IMR-90 (cell line): Measurements from ENCODE around the gene ZDHHC12. TPM values are rescaled to one million over a fixed set of nuclear protein-coding genes. Genes with fewer than 3 reads are reported as not detected.

Experiments
- ATAC-seq: fragments of 200-7000 bp; cut with Tn5 transposase; 2 replicates; pipeline ENCODE4 v1.9.1; 2020; ENCODE audit warnings: low read depth, mild to moderate bottlenecking, moderate library complexity
- BruUV-seq: library from RNA; stranded (reverse); fragments of 400-500 nt; replicated peaks from 2 replicates; lab custom pipeline; 2021; lab: Mats Ljungman, UMichigan
- CTCF ChIA-PET: fragments of 300-600 bp; formaldehyde crosslinking; extraction: SDS; loops from one replicate; lab custom pipeline; 2021; ENCODE audit warnings: antibody characterized with exemption; lab: Yijun Ruan, JAX
- POLR2A ChIA-PET: fragments of 300-600 bp; sonication (Branson Sonifier 250); formaldehyde crosslinking; loops from one replicate; lab custom pipeline; 2022; ENCODE audit warnings: antibody characterized with exemption; ENCODE audit not compliant: unreplicated experiment; lab: Charles Lee
- DNase-seq: peaks from one replicate; pipeline ENCODE4 v3.0.0; 2013
- H2AFZ ChIP-seq: replicated peaks from 2 replicates; pipeline ENCODE3; 2013; ENCODE audit warnings: low read length, mild to moderate bottlenecking; ENCODE audit not compliant: poor library complexity
- H2AK5ac ChIP-seq: 2 replicates; pipeline ENCODE4 v1.6.1; 2013; ENCODE audit warnings: low read depth, low read length, inconsistent platforms
- H2AK9ac ChIP-seq: replicated peaks from 2 replicates; pipeline ENCODE3; 2013; ENCODE audit warnings: mild to moderate bottlenecking, low read depth, low read length, moderate library complexity; ENCODE audit not compliant: poor library complexity
- H2BK120ac ChIP-seq: 2 replicates; pipeline ENCODE4 v1.6.1; 2013; ENCODE audit warnings: low read depth, low read length, inconsistent platforms
- H2BK15ac ChIP-seq: 3 replicates; pipeline ENCODE4 v1.6.1; 2013; ENCODE audit warnings: low read depth, low read length, inconsistent platforms
- H2BK20ac ChIP-seq: 2 replicates; pipeline ENCODE4 v1.6.1; 2013; ENCODE audit warnings: low read depth, mild to moderate bottlenecking, inconsistent platforms, low read length, moderate library complexity
- H2BK5ac ChIP-seq: 2 replicates; pipeline ENCODE4 v1.6.1; 2013; ENCODE audit warnings: mild to moderate bottlenecking, low read depth, low read length, inconsistent platforms; ENCODE audit not compliant: poor library complexity, severe bottlenecking
- H3K14ac ChIP-seq: replicated peaks from 2 replicates; pipeline ENCODE4 v1.6.1; 2013; ENCODE audit warnings: low read depth, low read length, inconsistent platforms
- H3K18ac ChIP-seq: 2 replicates; pipeline ENCODE4 v1.6.1; 2013; ENCODE audit warnings: low read depth, low read length, control low read depth
- H3K23ac ChIP-seq: 2 replicates; pipeline ENCODE4 v1.6.1; 2013; ENCODE audit warnings: low read depth, low read length, inconsistent platforms
- H3K27ac ChIP-seq: 2 replicates; pipeline ENCODE4 v1.5.1; 2013; ENCODE audit warnings: mild to moderate bottlenecking, control low read depth, low read length; ENCODE audit not compliant: insufficient read depth
- H3K27me3 ChIP-seq: 2 replicates; pipeline ENCODE4 v1.6.1; 2013; ENCODE audit warnings: low read length; ENCODE audit not compliant: control insufficient read depth, insufficient read depth
- H3K36me3 ChIP-seq: 2 replicates; pipeline ENCODE4 v1.6.1; 2013; ENCODE audit warnings: low read length, mixed read lengths; ENCODE audit not compliant: control insufficient read depth, insufficient read depth
- H3K4ac ChIP-seq: 2 replicates; pipeline ENCODE4 v1.6.1; 2013; ENCODE audit warnings: low read depth, low read length, inconsistent platforms
- H3K4me1 ChIP-seq: 2 replicates; pipeline ENCODE4 v1.6.1; 2013; ENCODE audit warnings: low read length, mixed read lengths; ENCODE audit not compliant: control insufficient read depth, insufficient read depth
- H3K4me2 ChIP-seq: 2 replicates; pipeline ENCODE4 v1.6.1; 2013; ENCODE audit warnings: low read depth, mild to moderate bottlenecking, control low read depth, low read length, moderate library complexity
- H3K4me3 ChIP-seq: 2 replicates; pipeline ENCODE4 v1.5.1; 2013; ENCODE audit warnings: low read depth, mild to moderate bottlenecking, control low read depth, low read length, moderate library complexity; ENCODE audit not compliant: insufficient read depth
- H3K56ac ChIP-seq: 2 replicates; pipeline ENCODE4 v1.6.1; 2013; ENCODE audit warnings: low read length, inconsistent platforms; ENCODE audit not compliant: insufficient read depth; ENCODE audit errors: extremely low read depth
- H3K79me1 ChIP-seq, 2 experiments: 2 replicates each; pipeline ENCODE4 v1.6.1; 2013; ENCODE audit warnings: low read length in 2 of 2, inconsistent platforms in 1 of 2, low read depth in 1 of 2
- H3K9ac ChIP-seq: 2 replicates; pipeline ENCODE4 v1.6.1; 2013; ENCODE audit warnings: low read depth, low read length, control low read depth
- H3K9me1 ChIP-seq: 2 replicates; pipeline ENCODE4 v1.6.1; 2013; ENCODE audit warnings: low read length, inconsistent platforms; ENCODE audit not compliant: insufficient read depth
- H3K9me3 ChIP-seq: 2 replicates; pipeline ENCODE4 v1.6.1; 2013; ENCODE audit warnings: low read length; ENCODE audit not compliant: control insufficient read depth, insufficient read depth
- H4K20me1 ChIP-seq: 2 replicates; pipeline ENCODE4 v1.6.1; 2013; ENCODE audit warnings: low read length, inconsistent platforms; ENCODE audit not compliant: insufficient read depth
- H4K5ac ChIP-seq: 2 replicates; pipeline ENCODE4 v1.6.1; 2013; ENCODE audit warnings: mild to moderate bottlenecking, low read depth, low read length, control low read depth
- H4K8ac ChIP-seq, 2 experiments: 2 replicates each; pipeline ENCODE4 v1.6.1; 2013; ENCODE audit warnings: low read depth in 2 of 2, low read length in 2 of 2, control low read depth in 1 of 2, inconsistent platforms in 1 of 2
- H4K91ac ChIP-seq: 2 replicates; pipeline ENCODE4 v1.6.1; 2013; ENCODE audit warnings: low read depth, low read length, inconsistent platforms; ENCODE audit not compliant: insufficient read depth
- CTCF ChIP-seq: conservative IDR thresholded peaks from 2 replicates; pipeline ENCODE4 v1.5.1; 2012; ENCODE audit warnings: mild to moderate bottlenecking, low read depth, low read length, improper control_type of control experiment
- ELK1 ChIP-seq: fragments of 150-350 bp; IDR thresholded peaks from 2 replicates; pipeline ENCODE4 v1.6.1; 2016; ENCODE audit warnings: low read depth, mild to moderate bottlenecking, low read length, moderate library complexity, borderline replicate concordance
- MAFK ChIP-seq: IDR thresholded peaks from 2 replicates; pipeline ENCODE4 v1.6.1; 2012; ENCODE audit warnings: low read depth, low read length, improper control_type of control experiment
- NFE2L2 ChIP-seq: fragments of 150-350 bp; IDR thresholded peaks from 2 replicates; pipeline ENCODE4 v1.6.1; 2016; ENCODE audit warnings: low read depth, mild to moderate bottlenecking, low read length
- POLR2A ChIP-seq: IDR thresholded peaks from 2 replicates; pipeline ENCODE4 v1.6.1; 2012; ENCODE audit warnings: mild to moderate bottlenecking, low read depth, low read length
- RAD21 ChIP-seq: IDR thresholded peaks from 2 replicates; pipeline ENCODE4 v1.6.1; 2012; ENCODE audit warnings: low read length, improper control_type of control experiment
- RCOR1 ChIP-seq: IDR thresholded peaks from 2 replicates; pipeline ENCODE4 v1.6.1; 2012; ENCODE audit warnings: mild to moderate bottlenecking, low read length, improper control_type of control experiment; ENCODE audit not compliant: insufficient replicate concordance
- SMC3 ChIP-seq: fragments of 150-350 bp; IDR thresholded peaks from 2 replicates; pipeline ENCODE4 v1.6.1; 2016; ENCODE audit warnings: low read depth, mild to moderate bottlenecking, antibody characterized with exemption, low read length, moderate library complexity
- WGBS, 2 experiments: methylation state at CpG; one replicate each; pipeline versions ENCODE4 v1.1.5 to v1.1.7; 2013; ENCODE audit warnings: missing lambda C conversion rate in 2 of 2; ENCODE audit not compliant: insufficient read length in 1 of 2; ENCODE audit errors: extremely low coverage in 2 of 2; 5-methylcytosine and 5-hydroxymethylcytosine counted together
- dilution Hi-C: fragments of 300-500 bp; cut with HindIII; formaldehyde crosslinking; loops from one replicate; pipeline ENCODE4 v1.14.3; 2018; ENCODE audit warnings: low sequenced_read_pairs; ENCODE audit not compliant: unreplicated experiment
- in situ Hi-C: fragments of 300-500 bp; cut with MboI; formaldehyde crosslinking; loops from 3 replicates; pipeline ENCODE4 v1.14.3; 2019; ENCODE audit warnings: low sequenced_read_pairs, inconsistent platforms, mixed read lengths
- intact Hi-C: fragments of 100-400 bp; cut with micrococcal nuclease; formaldehyde crosslinking; loops from 2 replicates; pipeline ENCODE4 v1.10.0; 2022
- polyA plus RNA-seq, 3 experiments: library from polyadenylated mRNA; depleted of rRNA; stranded (reverse); fragments of >200 nt; gene quantifications; 2 replicates each; pipeline ENCODE4 v1.2.3, GENCODE V29; 2012; ENCODE audit warnings: low replicate concordance in 1 of 3
- total RNA-seq: library from RNA; depleted of rRNA; stranded (reverse); fragments of >200 nt; gene quantifications from 2 replicates; pipeline ENCODE4 v1.2.3, GENCODE V29; 2012

Gene ZDHHC12
- total and polyA plus RNA-seq, 2 of the 4 experiments (the other 2 are of a cell fraction), result 16.7 to 60.7 TPM

GRCh38 chr9:128733256-128733655 lies 9.3 kb upstream of the ZDHHC12 start:
- H3K9me3 ChIP-seq, result no peaks in the 10 kb centered on the region
- TF ChIP-seq POLR2A (no peak), NFE2L2 (no peak), RCOR1 (no peak), SMC3 (peak; percentile 58), ELK1 (no peak), RAD21 (peak; percentile 58), CTCF (peak; percentile 73), MAFK (no peak)
- no peak overlapping the region for H2BK20ac ChIP-seq
- H2AK5ac ChIP-seq, result no peak overlapping the region
- H2BK15ac ChIP-seq, result no peak overlapping the region
- H3K18ac ChIP-seq, result no peak overlapping the region
- H3K9me1 ChIP-seq, result peaks cover 6% of the 10 kb centered on the region; the same call in 1 of the 2 replicates
- in situ Hi-C loops (no loop called here), dilution Hi-C loops (no loop called here), intact Hi-C loops (no loop called here)
- BruUV-seq, result no TSS peak
- H3K36me3 ChIP-seq, result peaks cover 26% of the 10 kb centered on the region
- ATAC-seq (peak; percentile 96), DNase-seq (peak; percentile 81)
- no peak overlapping the region for H2BK5ac ChIP-seq
- peak overlapping the region; percentile 75 for H3K4ac ChIP-seq
- H4K5ac ChIP-seq, result peak overlapping the region; percentile 88
- H3K56ac ChIP-seq, result no peak overlapping the region
- no peak overlapping the region for H3K27ac ChIP-seq
- WGBS, 2 experiments, result 30% methylated on average over 4 of the region's 9 CpGs; no CpG with 5 or more reads in 1 of the 2 experiments
- no peak overlapping the region for H3K9ac ChIP-seq
- H2BK120ac ChIP-seq, result peak overlapping the region; percentile 2; the same call in 1 of the 2 replicates
- ChIA-PET CTCF (interaction anchor here (0.9 to 1.9 kb wide), 3 partner anchors 9 to 85 kb away, joined by 3 to 6 read pairs (median 5); partner anchors contain the start of genes ENDOG and ZDHHC12), POLR2A (no interaction called here)
- H3K14ac ChIP-seq, result peak overlapping the region; percentile 7; the same call in 1 of the 2 replicates
- no peaks in the 10 kb centered on the region for H3K79me1 ChIP-seq
- H3K23ac ChIP-seq, result no peak overlapping the region
- no peak overlapping the region for H3K4me3 ChIP-seq
- peak overlapping the region; percentile 87 for H2AK9ac ChIP-seq
- peak overlapping the region; percentile 58; the same call in 1 of the 2 replicates for H3K4me2 ChIP-seq
- H3K27me3 ChIP-seq, result no peaks in the 10 kb centered on the region
- H4K91ac ChIP-seq, result peak overlapping the region; percentile 8; the same call in 1 of the 2 replicates
- H3K4me1 ChIP-seq, result peaks cover 2% of the 10 kb centered on the region; the same call in 1 of the 2 replicates
- peak overlapping the region; percentile 4 to 73; a peak in 2 of 4 replicates for H4K8ac ChIP-seq
- H4K20me1 ChIP-seq, result no peaks in the 10 kb centered on the region; the same call in 1 of the 2 replicates
- peak overlapping the region; percentile 90 for H2AFZ ChIP-seq
